ENCODE measurements around the gene GADD45B. TPM values are rescaled to one million over a fixed set of nuclear protein-coding genes. Genes with fewer than 3 reads are reported as not detected.
"Not testable (repeated sequence)": the region's sequence is repeated elsewhere in the genome, so short reads cannot be mapped to it uniquely, and the experiment has no call there.

Gene GADD45B
- total RNA-seq, 2 experiments from 2014 or later = 31.2 to 39.2 TPM

DNA sequence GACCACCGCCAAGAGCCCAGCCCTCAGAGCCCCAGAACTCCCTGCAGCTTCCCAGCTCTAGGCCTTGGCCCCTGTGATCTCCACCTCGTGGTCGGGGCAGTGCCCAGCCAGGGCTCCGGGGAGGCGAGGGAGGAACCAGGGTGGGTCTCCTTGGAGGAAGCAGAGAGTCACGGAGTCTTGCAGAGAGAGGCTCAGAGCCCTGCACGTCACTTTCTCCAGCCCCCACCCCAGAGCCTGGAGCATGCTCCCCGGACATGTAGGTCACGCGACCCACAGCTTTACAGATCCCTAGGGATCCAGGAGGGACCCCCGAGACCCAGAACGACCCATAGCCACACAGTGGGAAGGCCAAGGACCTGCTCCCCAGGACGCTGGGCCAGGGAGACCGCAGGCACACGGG is 11.9 kb downstream of the GADD45B start:
- Mint-ChIP-seq H3K36me3 (ENCODE audit: low read depth) (peaks cover 4% of the 10 kb centered on the region), H3K27me3 (peaks cover 42% of the 10 kb centered on the region), H3K27ac (no peak overlapping the region), H3K4me1 (peaks cover 25% of the 10 kb centered on the region), H3K4me3 (no peak overlapping the region), H3K9me3 (peaks cover 9% of the 10 kb centered on the region)
- ChIA-PET CTCF (interaction anchor here (1.1 kb wide), 1 partner anchor 12 kb away, joined by 3 read pairs; the partner anchor contains the start of gene GADD45B), POLR2A (interaction anchor here (0.6 kb wide), 1 partner anchor 202 kb away, joined by 5 read pairs; no protein-coding TSS in a partner anchor)
- no peak for DNase-seq

DNA sequence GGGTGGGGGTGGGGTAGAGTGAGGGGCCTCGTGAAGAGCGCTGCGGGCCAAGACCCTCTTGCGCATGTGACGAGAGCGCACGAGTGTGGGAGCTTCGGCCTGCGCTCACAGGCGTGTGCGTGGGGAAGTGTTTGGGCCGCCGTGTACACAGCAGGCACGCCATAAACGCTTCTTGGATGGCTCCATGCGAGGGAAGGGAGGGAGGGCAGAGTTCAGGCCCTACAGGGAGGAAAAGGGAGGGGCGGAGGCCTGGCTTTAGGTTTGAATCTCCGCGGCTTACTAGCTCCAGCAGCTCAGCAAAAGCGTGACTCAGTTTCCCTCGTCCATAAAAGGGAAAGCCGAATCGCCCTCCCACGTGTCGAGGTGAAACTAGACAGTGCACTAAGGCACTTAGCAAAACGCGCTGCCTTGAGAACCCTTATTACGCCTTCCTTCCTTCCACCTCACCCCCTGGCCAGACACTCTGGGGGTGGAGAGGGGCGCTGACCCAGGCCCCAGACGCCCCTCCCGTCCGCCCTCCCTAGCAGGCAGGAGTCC is 12.5 kb downstream of the GADD45B start:
- peaks cover 26% of the 10 kb centered on the region for H3K4me1 Mint-ChIP-seq
- H3K36me3 Mint-ChIP-seq (ENCODE audit: low read depth) = peaks cover 4% of the 10 kb centered on the region
- H3K27me3 Mint-ChIP-seq = peaks cover 42% of the 10 kb centered on the region
- H3K9me3 Mint-ChIP-seq = peaks cover 5% of the 10 kb centered on the region
- H3K27ac Mint-ChIP-seq = no peak overlapping the region
- no peak overlapping the region for H3K4me3 Mint-ChIP-seq
- ChIA-PET CTCF (interaction anchor here (1.1 kb wide), 1 partner anchor 12 kb away, joined by 3 read pairs; the partner anchor contains the start of gene GADD45B), POLR2A (no interaction called here)
- DNase-seq = no peak

DNA sequence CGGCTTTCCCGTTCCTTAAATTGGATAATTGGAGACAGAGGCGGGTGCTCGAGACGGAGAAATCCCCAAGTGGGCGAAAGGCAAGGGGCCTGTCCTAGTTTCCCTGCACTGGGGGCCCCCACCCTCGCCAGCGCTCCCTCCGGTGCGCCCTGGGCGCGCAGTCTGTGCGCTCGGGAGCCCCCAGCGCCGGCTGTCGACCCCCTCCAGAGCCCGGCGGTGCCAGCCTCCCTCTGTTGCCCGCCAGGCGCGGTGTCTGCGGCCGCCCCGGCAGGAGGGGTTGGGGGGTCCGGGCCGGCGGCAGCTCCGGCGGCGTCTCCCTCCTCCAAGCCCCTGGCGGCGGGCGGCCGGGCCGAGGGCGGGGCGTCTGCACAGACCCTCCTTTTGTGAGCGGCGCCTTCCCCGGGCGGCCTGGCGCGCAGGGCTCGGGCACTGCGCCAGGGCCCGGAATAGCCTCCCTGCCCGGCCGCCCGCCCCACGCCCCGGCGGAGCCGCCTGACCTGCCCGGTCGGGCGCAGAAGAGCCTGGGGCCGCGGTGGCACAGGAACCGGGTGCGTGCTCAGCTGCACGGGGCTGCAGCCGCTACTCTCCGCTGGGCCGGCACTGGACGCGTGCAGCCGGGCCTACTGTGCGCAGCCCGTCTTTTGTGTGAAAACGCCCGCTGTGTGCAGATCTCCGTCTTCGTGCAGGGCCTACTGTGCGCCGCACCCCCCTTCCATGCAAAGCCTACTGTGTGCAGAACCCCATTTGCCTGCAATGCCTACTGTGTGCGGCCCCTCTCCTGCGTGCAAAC is 13.2 kb downstream of the GADD45B start:
- peaks cover 4% of the 10 kb centered on the region for H3K36me3 Mint-ChIP-seq (ENCODE audit: low read depth)
- H3K4me3 Mint-ChIP-seq = peak overlapping the region; percentile 10
- DNase-seq = no peak
- CTCF ChIA-PET = no interaction called here
- H3K9me3 Mint-ChIP-seq = no peaks in the 10 kb centered on the region
- peak overlapping the region; percentile 13 for H3K27ac Mint-ChIP-seq
- H3K27me3 Mint-ChIP-seq = peaks cover 48% of the 10 kb centered on the region
- POLR2A ChIA-PET = no interaction called here
- peaks cover 33% of the 10 kb centered on the region for H3K4me1 Mint-ChIP-seq

DNA sequence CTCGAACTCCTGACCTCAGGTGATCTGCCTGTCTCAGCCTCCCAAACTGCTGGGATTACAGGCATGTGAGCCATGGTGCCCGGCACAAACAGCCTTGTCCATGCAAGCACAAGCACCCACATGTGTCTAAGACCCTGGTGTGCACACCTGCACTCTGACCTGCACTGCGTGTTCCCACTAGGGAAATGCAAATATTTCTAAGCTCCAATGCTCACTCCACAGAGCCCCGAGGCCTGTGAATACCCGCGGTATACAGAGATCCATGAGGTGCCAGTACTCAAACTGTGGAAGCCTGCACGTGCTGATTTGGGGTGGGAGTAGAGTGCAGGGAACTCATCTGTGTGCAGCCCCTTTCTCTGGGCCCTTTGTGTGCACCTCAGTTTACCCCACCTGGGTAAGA is 14.7 kb downstream of the GADD45B start:
- no peak for DNase-seq
- Mint-ChIP-seq H3K27ac (no peak overlapping the region), H3K36me3 (ENCODE audit: low read depth) (peaks cover 4% of the 10 kb centered on the region), H3K27me3 (peaks cover 53% of the 10 kb centered on the region), H3K4me3 (no peak overlapping the region), H3K4me1 (peaks cover 38% of the 10 kb centered on the region), H3K9me3 (no peaks in the 10 kb centered on the region)
- POLR2A ChIA-PET = no interaction called here
- CTCF ChIA-PET = interaction anchor here (1.0 kb wide), 1 partner anchor 90 kb away, joined by 3 read pairs; no protein-coding TSS in a partner anchor

DNA sequence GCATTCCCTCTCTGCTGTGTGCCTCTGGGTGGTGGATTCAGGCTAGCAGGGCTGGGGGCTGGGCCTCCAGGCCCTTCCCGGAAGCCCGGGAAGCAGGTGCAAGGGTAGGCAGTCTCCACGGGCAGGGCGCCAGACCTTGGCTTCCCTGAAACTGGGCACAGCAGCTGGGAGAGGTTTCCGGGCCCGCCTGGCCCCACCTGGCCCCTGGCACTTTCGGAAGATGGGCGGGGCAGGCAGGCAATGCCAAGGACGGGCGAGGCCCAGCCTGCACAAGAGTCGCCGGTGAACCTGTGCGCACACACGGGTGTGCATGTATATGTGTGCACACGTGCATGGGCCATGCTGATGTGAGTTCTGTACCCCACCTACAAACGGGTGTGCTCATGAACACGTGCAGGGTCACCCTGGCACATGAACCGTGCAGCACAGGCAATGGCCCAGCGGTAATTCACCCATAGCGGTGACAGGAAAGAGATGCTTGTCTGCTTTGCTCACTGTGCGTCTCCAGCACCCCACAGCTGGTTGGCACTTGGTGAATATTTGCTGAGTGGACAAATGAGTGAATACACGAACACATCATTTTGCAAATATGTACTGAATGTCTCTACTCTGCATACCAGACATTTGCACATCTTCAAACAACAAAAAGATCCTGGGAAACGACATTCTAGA is 15.3 kb downstream of the GADD45B start:
- Mint-ChIP-seq H3K36me3 (ENCODE audit: low read depth) (peaks cover 4% of the 10 kb centered on the region), H3K27me3 (peaks cover 53% of the 10 kb centered on the region), H3K4me1 (peaks cover 44% of the 10 kb centered on the region), H3K4me3 (no peak overlapping the region), H3K27ac (no peak overlapping the region), H3K9me3 (no peaks in the 10 kb centered on the region)
- DNase-seq = no peak
- POLR2A ChIA-PET = no interaction called here
- CTCF ChIA-PET = no interaction called here

DNA sequence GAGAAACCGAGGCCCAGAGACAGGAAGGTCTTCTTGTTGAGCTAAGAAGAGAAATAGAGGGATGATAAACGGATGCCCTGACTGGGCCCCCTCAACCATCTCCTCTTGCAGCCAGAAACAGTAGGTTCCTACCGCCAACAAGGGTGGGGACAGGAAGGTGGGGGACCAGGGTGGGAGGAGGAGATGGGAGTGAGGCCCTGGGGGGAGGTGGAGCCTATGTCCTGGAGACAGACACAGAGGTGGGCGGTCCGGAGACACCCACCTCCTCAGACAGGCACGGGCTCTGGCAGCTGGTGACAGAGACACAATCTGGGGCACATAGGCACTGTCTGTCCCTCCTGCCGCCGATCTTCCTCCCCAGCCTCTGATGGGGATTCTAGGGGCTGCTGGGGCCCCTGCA is 16.9 kb downstream of the GADD45B start:
- no peak overlapping the region for H3K4me3 Mint-ChIP-seq
- no peaks in the 10 kb centered on the region for H3K9me3 Mint-ChIP-seq
- H3K27me3 Mint-ChIP-seq = peaks cover 45% of the 10 kb centered on the region
- peaks cover 4% of the 10 kb centered on the region for H3K36me3 Mint-ChIP-seq (ENCODE audit: low read depth)
- no peak overlapping the region for H3K27ac Mint-ChIP-seq
- no peak for DNase-seq
- ChIA-PET CTCF (no interaction called here), POLR2A (no interaction called here)
- peaks cover 47% of the 10 kb centered on the region for H3K4me1 Mint-ChIP-seq

DNA sequence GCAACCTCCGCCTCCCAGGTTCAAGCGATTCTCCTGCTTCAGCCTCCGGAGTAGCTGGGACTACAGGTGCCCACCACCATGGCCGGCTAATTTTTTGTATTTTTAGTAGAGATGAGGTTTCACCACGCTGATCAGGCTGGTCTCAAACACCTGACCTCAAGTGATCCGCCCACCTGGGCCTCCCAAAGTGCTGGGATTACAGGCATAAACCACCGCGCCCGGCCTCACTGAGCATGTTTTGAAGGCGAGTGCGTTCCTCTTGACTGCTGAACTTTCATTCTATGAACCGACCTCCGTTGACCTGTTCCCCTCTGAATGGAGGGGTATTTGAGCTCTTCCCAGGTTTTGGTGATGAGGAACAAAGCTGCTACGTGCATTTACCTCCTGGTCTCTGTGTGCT is 17.5 kb downstream of the GADD45B start:
- Mint-ChIP-seq H3K27me3 (peaks cover 44% of the 10 kb centered on the region), H3K4me1 (peaks cover 47% of the 10 kb centered on the region)
- DNase-seq; H3K9me3 Mint-ChIP-seq; H3K4me3 Mint-ChIP-seq; H3K36me3 Mint-ChIP-seq (ENCODE audit: low read depth); H3K27ac Mint-ChIP-seq; POLR2A ChIA-PET: not testable (repeated sequence)
- CTCF ChIA-PET = interaction anchor here (0.6 to 0.7 kb wide), 3 partner anchors 51 to 128 kb away, joined by 3 read pairs; no protein-coding TSS in a partner anchor

DNA sequence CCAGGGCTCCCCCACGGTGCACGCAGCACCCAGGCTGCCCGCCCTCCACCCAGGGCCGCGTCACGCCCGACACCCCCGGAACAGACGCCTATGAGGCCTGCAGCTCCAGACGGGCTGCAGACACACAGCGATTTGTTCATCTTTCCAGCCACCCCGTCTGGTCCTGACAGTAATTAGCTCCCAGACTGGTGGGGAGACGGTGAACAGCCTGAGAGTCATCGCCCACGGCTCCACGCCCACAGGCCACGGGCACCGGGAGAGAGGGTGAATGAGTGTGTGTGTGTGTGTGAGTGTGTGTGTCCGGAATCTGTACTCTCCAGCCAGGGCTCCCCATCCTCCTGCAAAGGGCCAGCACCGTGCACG is 18.1 kb downstream of the GADD45B start:
- peaks cover 4% of the 10 kb centered on the region for H3K36me3 Mint-ChIP-seq (ENCODE audit: low read depth)
- peaks cover 47% of the 10 kb centered on the region for H3K4me1 Mint-ChIP-seq
- H3K27ac Mint-ChIP-seq = peak overlapping the region; percentile 62
- POLR2A ChIA-PET = no interaction called here
- DNase-seq = no peak
- peak overlapping the region; percentile 69 for H3K4me3 Mint-ChIP-seq
- CTCF ChIA-PET = interaction anchor here (0.6 to 0.7 kb wide), 2 partner anchors 78 to 129 kb away, joined by 3 read pairs; no protein-coding TSS in a partner anchor
- H3K9me3 Mint-ChIP-seq = no peaks in the 10 kb centered on the region
- H3K27me3 Mint-ChIP-seq = peaks cover 40% of the 10 kb centered on the region

DNA sequence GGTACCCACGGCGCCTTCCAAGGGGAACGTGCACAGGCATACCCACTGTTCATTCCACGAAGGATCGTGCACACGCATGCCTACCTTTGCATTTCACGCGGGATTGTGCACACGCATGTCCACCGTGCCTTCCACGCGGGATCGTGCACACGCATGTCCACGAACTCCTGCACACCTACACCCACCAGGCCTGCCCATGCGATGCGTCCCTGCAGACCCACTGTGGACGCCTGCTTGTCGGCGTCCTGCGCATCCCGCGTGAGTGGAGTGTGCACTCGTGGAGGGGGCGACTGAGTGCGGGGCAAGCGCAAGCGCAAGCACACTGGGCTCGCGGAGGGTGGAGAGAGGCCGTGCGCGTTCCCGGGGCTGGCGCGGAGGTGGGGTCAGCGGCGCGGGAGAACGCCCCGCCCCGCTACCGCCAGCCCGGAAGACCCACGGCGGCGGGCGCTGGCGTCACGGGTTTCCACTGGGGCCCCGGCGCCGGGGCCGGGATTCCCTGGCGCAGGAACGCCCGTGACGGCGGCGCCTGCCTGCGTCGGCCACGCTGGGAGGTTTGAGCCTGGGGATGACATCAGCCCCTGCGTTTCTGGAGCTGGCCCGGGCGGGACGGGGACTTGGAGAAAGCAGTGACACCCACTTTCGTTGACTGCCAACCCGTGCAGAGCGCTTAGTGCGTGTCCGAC is 18.7 kb downstream of the GADD45B start:
- CTCF ChIA-PET = interaction anchor here (0.7 to 1.0 kb wide), 2 partner anchors 84 to 85 kb away, joined by 3 read pairs; no protein-coding TSS in a partner anchor
- DNase-seq = peak; percentile 58
- peak overlapping the region; percentile 62 for H3K27ac Mint-ChIP-seq
- peak overlapping the region; percentile 69 for H3K4me3 Mint-ChIP-seq
- H3K9me3 Mint-ChIP-seq = no peaks in the 10 kb centered on the region
- POLR2A ChIA-PET = no interaction called here
- H3K36me3 Mint-ChIP-seq (ENCODE audit: low read depth) = peaks cover 3% of the 10 kb centered on the region
- H3K4me1 Mint-ChIP-seq = peaks cover 48% of the 10 kb centered on the region
- H3K27me3 Mint-ChIP-seq = peaks cover 37% of the 10 kb centered on the region

DNA sequence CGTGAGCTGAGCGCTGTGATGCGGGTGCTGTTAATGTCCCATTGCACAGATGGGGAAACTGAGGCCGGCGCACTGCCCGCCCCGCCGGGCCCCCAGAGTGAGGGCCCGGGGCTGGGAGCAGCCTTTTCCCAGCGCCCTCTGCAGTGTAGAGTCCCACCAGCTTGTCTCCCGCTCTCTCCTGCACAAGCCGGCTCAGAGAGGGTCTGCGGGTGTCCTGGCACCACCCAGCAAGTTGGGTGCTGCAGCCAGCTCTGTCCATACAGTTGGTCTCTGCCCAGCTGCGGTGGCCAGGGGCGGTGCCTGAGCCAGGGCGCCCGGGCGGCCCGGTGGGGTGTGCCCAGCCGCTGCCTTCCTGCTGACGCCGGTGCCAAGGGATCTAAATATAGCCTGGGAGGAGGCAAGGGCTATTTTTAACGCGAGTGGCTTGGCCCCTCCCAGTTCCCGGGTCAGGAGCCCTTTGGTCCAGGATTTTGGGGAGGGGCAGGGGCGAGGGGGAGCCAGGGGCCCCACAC is 19.3 kb downstream of the GADD45B start:
- ChIA-PET POLR2A (no interaction called here), CTCF (interaction anchor here (0.7 to 1.0 kb wide), 3 partner anchors 83 to 142 kb away, joined by 3 to 4 read pairs (median 3); no protein-coding TSS in a partner anchor)
- Mint-ChIP-seq H3K27ac (no peak overlapping the region), H3K4me1 (peaks cover 49% of the 10 kb centered on the region), H3K36me3 (ENCODE audit: low read depth) (no peaks in the 10 kb centered on the region), H3K9me3 (no peaks in the 10 kb centered on the region), H3K27me3 (peaks cover 35% of the 10 kb centered on the region), H3K4me3 (peak overlapping the region; percentile 57)
- peak; percentile 26 for DNase-seq

DNA sequence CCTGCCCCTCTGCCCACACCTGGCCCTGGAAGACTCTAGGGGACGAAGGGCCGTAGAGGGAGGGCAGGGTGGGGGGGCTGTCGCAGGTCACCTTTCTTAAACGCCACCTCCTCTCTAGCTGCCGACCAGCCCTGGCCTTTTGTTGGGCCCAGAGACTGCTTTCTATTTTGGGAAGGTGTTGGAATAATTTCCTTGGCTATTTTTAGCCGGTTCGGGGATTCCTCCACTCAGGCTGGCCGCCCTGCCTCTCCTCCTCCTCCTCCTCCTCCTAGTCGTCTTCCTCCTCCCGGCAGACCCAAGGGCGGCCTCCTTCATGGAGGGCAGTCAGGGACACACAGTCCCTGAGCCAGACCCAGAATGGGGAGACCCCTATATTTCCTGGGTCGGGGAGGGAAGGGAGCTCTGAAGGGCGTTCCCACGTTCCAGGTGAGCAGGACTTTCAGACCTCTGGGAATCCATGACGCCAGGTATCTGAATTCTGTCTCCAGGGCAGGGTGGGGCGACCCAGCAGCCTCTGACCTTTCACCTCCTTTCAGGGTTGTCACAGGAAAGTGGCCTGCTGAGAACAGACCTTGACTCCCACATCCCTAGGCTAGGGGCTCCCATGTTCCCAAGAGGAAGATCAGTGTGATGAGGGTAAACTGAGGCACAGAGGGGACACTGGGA is 19.9 kb downstream of the GADD45B start:
- Mint-ChIP-seq H3K27ac (peak overlapping the region; percentile 66), H3K4me3 (peak overlapping the region; percentile 54), H3K27me3 (peaks cover 32% of the 10 kb centered on the region), H3K4me1 (peaks cover 47% of the 10 kb centered on the region), H3K36me3 (ENCODE audit: low read depth) (no peaks in the 10 kb centered on the region), H3K9me3 (no peaks in the 10 kb centered on the region)
- DNase-seq = no peak
- ChIA-PET POLR2A (no interaction called here), CTCF (interaction anchor here (0.7 to 1.0 kb wide), 2 partner anchors 115 to 141 kb away, joined by 4 read pairs; no protein-coding TSS in a partner anchor)

DNA sequence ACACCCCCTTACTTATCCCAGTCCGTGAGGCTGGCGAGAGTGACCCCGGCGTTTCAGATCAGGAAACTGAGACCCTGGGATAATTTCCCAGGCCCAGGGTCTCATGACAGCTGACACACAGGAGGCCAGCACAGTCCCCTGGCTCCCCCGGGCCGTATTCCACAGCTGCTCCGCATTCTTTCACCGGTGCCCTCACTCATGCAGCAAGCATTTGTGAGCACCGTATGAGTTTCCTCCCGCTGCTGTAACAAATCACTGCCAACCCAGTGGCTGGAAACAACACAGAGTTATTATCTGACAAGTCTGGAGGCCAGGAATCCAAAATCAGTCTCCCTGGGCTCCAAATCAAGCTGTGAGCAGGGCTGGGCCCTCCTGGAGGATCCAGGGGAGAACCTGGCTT is 21.3 kb downstream of the GADD45B start:
- H3K4me3 Mint-ChIP-seq = no peak overlapping the region
- H3K9me3 Mint-ChIP-seq = no peaks in the 10 kb centered on the region
- no peaks in the 10 kb centered on the region for H3K36me3 Mint-ChIP-seq (ENCODE audit: low read depth)
- H3K4me1 Mint-ChIP-seq = peaks cover 37% of the 10 kb centered on the region
- ChIA-PET POLR2A (no interaction called here), CTCF (interaction anchor here (0.6 kb wide), 1 partner anchor 654 kb away, joined by 4 read pairs; no protein-coding TSS in a partner anchor)
- H3K27ac Mint-ChIP-seq = no peak overlapping the region
- H3K27me3 Mint-ChIP-seq = peaks cover 24% of the 10 kb centered on the region
- DNase-seq = no peak
